ENCODE data around the gene LPIN1.
A peak's percentile ranks its signal among the peaks of the same experiment; 100 is the strongest.
"Not testable (repeated sequence)": the region's sequence is repeated elsewhere in the genome, so short reads cannot be mapped to it uniquely, and the experiment has no call there.

LPIN1 gene

DNA sequence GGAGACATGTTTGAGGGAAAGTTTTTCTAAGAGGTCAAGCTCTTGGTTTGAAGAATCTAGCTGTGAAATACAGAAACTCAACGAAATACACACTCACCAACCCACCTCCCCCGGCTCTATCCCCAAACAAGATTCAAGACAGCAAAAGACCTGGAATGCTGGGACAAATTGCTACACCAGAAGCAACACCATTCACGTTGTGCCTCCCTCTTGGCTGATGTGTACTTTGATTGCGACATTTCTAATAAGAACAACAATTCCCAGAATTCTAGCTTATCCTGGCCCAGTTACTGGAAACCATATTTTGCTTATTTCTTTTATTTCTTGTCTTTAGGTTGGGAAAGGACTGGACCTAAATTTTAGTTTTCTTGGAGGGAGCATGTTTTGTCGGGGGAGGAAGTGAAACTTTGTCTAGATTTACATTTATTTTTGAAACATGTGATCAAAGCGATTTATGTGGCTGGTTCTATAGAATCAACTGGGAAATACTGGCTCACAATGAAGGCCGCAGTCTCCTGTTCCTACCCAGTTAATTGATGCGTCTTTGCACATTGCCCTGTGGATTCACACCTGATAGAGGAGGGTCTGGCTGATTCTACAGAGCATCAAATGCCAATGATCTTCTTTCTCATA, 29.6 kb upstream of the LPIN1 start:
- DNase-seq (ENCODE audit: low read depth) = no peak

DNA sequence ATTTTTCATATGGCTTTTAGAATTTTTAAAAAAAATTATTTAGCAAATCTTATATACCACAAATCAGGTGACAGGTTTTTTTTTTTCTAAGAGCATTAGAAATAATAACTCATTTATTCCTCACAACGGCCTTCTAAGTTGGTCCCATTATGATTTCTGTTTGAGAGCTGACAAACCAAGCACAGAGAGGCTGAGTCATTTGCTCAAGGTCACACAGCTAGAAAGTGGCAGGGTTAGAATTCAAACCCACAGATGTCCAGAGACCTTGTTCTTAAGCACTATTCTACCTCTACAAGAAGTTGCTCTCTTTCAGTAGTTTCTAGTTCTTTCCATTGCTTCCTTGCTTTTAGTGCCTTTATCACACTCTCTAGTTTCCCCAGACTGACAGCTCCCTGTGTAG, 28.8 kb upstream of the LPIN1 start:
- DNase-seq (ENCODE audit: low read depth) = no peak

DNA sequence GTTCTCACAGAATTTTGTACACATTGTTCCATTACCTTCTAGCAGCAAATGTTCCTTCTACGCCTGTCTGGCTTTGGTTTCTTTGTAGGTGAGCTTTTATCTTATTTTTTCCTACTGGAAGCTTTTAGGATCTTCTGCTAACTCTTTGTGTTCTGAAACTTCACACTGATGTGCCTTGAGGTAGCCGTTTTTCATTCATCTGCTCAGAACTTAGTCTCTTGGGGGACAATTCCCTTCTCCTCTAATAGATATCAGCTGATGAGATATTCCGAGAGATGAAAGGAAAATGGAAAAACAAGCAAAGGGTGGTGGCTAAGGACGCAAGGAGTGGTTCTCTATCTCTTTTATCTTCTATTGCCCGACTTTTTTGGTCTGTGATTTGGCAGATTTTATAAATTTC, 27.8 kb upstream of the LPIN1 start:
- no peak for DNase-seq (ENCODE audit: low read depth)

DNA sequence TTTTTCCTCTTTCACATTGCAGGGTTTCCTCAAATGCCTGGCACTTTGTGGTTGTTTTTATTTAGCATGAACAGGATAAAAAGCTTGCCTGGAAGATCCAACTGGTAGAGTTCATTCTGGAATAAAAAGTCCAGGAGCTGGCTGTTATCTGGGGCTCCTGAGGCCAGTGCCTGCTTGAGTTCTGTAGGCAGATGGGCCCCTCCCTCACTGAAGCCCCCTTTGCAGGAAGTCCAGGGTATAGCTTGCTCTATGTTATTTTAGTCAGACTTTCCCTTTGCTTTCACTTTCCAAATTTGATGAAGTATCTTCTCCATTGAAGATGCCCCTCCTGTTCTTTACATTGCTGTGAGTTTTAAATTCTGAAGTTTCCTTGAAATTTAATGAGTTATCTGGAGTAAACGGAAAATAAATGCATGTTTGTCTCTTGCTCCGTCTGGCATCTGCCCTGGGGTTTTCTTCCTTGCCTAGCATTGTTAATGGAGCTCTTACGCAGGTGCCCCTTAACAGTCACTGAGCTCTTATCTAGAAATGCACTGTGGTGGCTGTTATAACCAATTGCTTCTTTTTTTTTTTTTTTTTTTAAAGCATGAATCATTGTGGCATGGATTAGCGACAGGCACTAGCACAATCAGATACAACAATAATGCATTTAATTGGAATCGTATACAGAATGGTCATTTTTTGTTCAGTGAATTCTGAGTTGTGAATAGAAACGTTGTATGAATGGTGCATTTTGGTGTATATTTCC, 27.0 kb upstream of the LPIN1 start:
- DNase-seq (ENCODE audit: low read depth) = no peak

DNA sequence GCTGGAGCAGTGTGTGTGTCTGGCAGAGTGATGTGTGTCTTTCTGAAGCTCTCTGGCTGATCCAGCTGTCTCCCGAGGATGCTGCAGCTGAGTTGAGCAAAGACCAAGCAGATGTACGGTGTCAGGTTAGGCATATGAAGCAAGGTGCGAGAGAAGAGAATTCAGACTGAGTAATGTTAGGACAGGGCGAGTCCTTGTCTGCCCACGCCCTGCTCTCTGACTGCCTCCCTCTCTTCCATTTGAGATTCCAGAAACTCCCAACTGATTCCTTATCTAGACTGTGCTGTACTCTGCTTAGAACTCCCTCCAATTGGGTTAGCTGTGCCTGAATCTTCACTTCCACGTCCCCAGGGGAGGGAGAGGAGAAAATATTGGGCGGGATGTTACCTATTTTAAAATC, 25.7 kb upstream of the LPIN1 start:
- no peak for DNase-seq (ENCODE audit: low read depth)

DNA sequence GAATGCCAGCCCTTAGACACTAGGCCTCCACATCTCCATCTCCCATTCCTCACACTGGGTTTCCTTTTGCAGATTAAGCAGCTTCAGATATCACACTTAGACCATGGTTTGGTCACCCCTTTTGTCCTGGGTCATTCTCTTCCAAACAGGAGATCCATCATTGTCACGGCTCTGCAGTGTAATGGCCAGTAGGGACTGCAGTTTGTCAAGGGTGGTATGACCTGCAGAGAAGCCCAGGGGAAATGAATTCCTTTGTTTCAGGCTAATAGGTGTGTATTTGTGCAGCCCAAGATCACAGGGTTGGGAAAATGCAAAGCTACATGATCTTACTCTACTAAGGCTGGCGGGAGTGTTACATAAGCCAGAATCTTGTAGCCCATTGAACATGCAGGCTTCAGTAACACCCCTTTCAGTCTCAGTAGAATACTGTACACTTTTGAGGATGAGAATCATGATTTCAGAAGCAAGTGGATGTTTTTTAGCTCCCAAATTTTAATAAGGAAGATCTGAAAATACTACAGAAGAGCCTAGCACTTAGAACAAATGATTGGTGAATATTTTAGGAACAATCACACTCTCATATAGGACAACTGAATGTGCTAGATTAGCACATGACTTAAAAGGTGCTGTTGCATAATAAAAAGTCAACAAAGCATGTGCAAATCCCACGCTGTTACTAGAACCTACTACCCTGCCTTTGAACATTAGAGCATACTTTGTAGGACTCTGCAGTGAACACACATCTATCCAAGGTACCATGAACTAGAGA, 24.0 kb upstream of the LPIN1 start:
- DNase-seq (ENCODE audit: low read depth) = no peak

DNA sequence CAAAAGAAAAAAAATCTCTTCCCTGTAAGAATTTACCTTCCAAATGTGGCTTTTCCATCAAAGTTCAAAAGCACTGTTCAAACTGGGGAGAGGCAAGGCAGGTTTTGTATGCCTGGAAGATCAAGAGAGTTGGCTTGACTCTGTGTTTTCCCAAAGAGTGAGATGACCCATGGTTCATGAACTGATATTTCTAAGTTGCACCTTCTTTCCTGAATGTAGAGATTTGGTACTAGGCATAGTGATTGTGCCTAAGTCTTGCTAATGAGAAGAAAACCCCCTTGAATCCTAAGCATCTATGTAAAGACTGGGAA, 23.4 kb upstream of the LPIN1 start:
- no peak for DNase-seq (ENCODE audit: low read depth)

DNA sequence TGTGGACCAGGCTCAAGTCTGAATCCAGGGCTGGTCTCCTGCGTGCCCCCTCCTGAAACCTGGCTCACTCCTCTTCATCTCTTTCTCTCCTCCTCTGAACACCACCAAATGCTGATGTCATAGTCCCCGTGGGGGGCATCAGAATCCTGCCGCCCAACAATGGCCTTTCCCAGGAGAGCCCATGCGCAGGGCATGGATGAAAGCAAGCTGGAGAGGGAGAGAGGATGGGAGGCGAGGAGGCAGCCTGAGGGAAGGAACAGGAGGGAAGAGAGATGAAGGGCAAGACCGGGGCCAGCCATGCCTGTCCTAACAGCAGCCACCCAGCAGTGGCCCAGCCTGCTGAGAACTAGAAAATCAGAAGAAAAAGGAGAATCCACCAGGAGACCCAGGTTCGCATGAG, 22.3 kb upstream of the LPIN1 start:
- DNase-seq (ENCODE audit: low read depth) = no peak

DNA sequence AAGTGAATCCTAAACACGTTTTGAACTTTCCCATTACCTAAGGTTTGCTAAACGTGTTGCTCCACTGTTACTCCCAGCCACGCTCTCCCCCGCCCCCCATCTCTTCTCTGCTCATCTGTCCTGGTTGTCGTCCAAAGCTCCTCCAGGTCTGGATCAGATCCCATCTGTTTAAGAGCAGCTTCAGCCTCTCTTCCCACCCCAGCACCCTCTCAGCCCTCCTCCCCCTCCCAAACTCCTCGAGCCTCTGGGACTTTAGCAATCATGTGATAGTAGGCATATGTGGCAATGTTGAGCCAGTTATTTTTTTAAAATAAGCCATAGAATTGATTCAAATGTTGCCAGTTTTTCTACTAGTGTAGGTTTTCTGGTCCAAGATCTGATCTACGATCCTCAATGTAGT, 20.0 kb upstream of the LPIN1 start:
- DNase-seq (ENCODE audit: low read depth) = no peak

DNA sequence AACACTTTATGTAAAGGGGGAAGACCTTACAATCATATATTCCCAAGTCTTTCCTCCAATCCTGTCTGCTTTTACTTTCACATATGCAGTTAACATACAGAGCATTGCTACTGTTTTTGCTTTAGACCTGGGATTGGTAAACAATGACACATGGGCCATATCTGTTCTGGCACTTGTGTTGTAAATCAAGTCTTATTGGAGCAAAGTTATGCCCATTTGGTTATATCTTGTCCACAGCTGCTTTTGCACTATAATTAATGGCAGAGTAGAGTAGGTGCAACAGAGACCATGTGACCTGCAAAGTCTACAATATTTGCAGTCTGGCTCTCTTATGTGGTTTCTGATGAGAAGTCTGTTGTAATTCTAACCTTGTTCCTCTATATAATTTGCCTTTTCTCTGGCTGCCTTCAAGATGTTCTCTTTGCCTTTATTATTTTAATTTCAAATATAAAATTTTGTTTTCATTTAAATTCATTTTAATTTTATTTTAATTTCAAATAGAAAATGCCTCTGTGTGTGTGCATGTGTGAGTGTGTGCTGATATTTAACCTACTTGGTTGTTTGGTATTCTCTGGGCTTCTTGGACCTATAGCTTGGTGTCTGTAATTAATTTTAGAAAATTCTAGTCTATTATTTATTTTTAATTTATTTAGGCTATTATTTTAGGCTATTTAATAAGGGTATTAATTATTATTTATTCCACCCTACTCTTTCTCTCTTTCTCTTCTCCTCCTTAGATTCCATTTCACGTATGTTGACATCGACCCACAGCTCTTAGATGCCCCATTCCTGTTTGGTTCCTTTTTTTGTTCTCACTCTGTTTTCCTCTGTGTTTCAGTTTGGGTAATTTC, 16.8 kb upstream of the LPIN1 start:
- DNase-seq (ENCODE audit: low read depth) = no peak

DNA sequence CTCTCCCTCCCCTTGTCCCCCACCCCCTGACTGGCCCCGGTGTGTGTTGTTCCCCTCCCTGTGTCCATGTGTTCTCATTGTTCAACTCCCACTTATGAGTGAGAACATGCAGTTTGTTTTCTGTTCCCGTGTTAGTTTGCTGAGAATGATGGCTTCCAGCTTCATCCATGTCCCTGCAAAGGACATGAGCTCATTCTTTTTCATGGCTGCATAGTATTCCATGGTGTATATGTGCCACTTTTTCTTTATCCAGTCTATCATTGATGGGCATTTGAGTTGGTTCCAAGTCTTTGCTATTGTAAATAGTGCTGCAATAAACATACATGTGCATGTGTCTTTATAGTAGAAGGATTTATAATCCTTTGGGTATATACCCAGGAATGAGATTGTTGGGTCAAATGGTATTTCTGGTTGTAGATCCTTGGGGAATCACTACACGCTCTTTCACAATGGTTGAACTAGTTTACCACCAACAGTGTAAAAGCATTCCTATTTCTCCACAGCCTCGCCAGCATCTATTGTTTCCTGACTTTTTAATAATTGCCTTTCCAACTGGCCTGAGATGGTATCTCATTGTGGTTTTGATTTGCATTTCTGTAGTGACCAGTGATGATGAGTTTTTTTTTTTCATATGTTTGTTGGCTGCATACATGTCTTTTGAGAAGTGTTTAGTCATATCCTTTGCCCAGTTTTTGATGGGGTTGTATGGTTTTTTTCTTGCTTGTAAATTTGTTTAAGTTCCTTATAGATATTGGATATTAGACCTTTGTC, 15.0 kb upstream of the LPIN1 start:
- DNase-seq (ENCODE audit: low read depth) = not testable (repeated sequence)

DNA sequence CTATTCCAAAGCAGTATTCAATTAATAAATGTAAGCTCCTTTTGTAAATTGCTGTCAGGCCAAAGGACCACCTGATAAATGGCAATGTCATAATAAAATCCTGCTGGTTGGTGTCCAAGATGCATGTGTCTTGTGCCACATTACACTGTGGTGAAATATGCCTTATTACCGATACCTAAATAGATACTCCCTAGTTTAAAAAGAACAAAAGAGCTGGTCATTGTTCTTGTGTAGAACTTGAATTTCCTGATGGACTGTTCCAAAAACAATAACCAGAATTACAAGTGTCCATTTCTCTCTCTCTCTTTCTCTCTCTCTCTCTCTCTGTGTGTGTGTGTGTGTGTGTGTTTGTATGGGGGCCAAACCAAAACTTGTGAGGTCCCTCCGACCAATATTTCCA, 13.8 kb upstream of the LPIN1 start:
- DNase-seq (ENCODE audit: low read depth) = no peak

DNA sequence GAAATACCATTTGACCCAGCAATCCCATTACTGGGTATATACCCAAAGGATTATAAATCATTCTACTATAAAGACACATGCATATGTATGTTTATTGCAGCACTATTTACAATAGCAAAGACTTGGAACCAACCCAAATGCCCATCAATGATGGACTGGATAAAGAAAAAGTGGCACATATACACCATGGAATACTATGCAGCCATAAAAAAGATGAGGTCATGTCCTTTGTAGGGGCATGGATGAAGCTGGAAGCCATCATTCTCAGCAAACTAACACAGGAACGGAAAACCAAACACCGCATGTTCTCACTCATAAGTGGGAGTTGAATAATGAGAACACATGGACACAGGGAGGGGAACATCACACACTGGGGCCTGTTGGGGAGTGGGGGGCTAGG, 8.6 kb upstream of the LPIN1 start:
- DNase-seq (ENCODE audit: low read depth) = not testable (repeated sequence)

DNA sequence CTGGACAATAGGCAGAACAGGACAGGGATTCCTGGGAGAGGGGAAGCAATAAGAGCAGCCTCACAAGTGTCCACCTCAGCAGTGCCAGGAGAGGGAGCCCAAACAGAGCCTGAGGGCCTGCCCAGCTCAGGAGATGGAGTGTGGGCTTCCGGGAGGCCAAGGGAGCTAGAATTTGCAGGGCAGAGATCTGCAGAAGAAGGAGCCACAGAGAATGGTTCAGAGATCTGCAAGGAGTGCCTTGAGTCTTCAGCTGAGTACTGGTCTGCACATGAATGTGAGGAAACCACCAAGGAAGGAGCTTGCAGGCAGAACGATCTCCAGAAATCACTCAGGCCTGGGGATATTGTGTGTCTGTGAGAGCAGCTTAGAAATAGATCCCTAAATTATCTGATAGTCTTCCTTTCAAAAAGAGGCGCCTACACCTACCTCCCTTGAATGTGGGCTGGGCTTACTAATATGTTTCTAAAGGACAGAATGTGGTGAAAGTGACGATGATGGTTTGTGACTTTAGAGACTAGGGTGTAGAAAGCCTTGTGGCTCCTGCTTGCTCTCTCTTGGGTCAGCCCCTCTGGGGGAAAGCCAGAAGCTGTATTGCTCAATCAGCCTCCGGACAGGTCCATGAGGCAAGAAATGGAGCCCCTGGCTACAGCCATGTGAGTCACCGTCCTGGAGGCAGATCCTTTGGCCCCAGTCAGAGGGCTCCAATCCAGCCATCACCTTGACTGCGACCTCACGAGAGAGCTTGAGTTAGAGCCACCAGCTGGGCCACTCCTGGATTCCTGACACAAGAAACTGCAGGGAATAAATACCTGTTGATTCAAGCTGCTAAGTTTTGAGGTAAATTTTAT, 7.6 kb upstream of the LPIN1 start:
- DNase-seq (ENCODE audit: low read depth) = no peak

DNA sequence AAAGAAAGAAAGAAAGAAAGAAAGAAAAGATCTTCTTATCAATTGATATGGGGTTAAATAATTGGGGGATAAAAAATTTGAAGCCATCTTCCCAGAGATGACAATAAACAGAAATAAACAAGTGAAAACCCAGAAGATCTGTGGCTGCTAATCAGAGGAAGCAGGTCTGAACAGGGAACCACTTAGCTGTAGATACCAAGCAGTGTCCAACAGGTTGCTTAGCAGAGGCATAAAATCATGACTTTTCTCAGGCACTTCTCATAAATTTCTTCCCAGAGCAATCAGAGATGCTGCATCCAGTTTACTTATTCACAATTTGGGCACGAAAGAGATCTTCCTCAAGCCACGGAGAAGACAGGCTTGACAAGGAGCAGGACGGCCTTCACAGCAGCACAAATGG, 5.7 kb upstream of the LPIN1 start:
- DNase-seq (ENCODE audit: low read depth) = no peak

DNA sequence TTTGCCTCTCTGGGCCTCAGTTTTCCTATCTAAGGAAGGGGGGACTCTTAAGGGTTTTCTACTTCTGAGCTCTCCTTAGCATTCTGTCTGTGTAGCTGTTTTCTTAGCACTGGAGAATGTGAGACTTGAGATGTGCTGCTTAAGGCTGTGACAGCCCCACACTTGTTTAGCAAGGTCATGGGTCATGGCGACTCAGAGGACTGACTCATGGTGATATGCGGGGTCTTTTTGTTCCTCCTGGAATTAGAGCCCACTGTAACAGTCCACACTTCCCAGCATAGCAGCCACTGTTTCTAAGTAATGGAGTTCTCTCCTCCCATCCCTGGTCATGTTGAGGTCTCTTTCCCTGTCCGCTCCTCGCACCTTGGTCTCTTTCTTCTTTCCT, 4.1 kb upstream of the LPIN1 start:
- DNase-seq (ENCODE audit: low read depth) = no peak

DNA sequence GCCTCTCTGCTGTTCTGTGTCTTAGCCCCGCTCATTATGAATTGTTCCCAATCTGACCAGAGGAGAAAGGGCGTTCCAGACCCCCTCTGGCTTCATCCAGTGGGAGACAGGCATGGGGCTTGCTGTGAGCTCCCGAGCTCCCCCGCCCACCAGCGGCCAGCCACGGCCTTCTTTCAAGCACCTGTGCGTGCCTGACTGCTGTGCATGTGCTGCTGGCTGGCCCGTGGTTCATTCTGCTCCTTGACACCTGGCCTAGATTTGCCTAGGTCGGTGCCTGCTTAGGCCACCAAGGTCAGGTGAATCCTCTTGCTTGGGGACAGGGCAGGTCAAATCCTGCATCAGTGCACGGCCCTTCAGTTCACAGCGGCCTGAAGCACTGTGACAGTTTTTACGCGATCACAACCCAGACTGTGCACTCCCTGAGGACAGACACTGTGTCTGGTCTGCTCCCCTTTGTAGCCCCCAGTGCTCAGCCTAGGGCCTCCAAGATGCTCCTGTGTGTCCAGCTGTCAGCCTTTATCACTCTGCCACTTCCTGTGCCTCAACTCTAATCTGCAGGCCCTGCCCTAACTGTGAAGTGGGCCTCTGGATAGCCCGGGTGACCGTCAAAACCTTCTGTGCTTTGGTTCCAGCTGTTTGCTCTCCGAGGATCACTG, 3.6 kb upstream of the LPIN1 start:
- DNase-seq (ENCODE audit: low read depth) = no peak

DNA sequence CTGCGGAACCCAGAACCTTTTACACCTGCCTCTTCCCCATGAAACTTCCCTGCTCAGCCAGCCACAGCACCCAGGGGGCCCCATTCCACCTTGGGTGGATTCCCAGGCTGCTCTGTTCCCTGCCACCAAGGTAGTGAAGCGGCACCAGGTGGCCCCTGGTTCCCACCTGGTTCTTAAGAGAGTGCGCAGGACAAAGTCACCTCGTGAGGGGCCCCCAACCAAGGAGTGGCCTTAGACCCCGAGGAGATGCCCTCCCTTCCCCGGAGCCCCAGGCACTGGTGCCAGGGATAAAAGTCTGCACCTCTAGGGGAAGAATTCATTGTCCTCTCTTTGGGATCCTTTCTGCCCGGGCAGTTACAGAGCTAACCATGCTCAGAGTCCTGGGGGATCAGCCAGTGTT, 3.1 kb upstream of the LPIN1 start:
- no peak for DNase-seq (ENCODE audit: low read depth)

DNA sequence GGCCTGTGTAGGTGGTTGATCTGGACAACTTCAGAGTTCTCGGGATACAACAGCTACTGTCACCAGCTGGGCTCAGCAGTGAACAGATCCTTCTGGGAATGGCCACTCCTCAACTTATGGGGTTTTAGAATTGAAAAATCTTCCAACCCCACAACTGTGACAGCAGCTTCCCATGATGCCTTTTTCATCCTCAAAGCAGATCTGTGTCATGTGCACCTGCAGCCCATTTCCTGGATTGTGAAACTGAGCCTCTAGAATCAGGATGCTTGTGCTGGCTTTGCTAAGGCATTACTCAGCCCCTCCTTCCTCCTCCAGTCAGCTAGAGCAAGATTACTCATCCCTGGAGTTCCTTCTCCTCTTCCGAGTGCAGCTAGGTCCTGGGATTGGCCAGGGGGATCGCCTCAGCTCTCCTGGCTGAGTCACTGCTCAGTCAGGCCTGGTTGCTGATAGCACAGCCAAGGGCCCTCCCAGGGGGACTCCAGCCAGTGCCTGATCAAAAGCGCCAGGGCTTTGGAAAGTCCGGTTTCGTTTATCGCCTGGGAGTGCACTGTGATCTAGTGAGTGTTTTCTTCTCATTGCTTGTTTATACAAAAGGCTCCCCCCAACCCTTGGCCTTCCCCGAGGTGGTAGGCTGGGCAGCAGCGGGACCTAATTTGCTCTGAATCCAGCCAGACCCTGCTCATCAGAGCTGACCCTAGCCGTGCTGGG, 2.4 kb upstream of the LPIN1 start:
- DNase-seq (ENCODE audit: low read depth) = peak; percentile 62

Data from stimulated activated CD4-positive, alpha-beta T cell treated with anti-CD3 and anti-CD28 coated beads, Interleukin-2, amount 100 ng/mL, for 4 hours (primary cell).